IMR-90 (cell line): Measurements from ENCODE around the gene F2RL3.

ENCODE experiments used
- CHD1 ChIP-seq: IDR thresholded peaks from 2 replicates; pipeline ENCODE4 v1.6.1; 2012; ENCODE audit warnings: low read depth, low read length, improper control_type of control experiment
- MAFK ChIP-seq: IDR thresholded peaks from 2 replicates; pipeline ENCODE4 v1.6.1; 2012; ENCODE audit warnings: low read depth, low read length, improper control_type of control experiment
- MAZ ChIP-seq: IDR thresholded peaks from 2 replicates; pipeline ENCODE4 v1.6.1; 2012; ENCODE audit warnings: low read depth, mild to moderate bottlenecking, low read length, improper control_type of control experiment, moderate library complexity, borderline replicate concordance
- NFE2L2 ChIP-seq: fragments of 150-350 bp; IDR thresholded peaks from 2 replicates; pipeline ENCODE4 v1.6.1; 2016; ENCODE audit warnings: low read depth, mild to moderate bottlenecking, low read length
- POLR2A ChIP-seq: IDR thresholded peaks from 2 replicates; pipeline ENCODE4 v1.6.1; 2012; ENCODE audit warnings: mild to moderate bottlenecking, low read depth, low read length
- SMC3 ChIP-seq: fragments of 150-350 bp; IDR thresholded peaks from 2 replicates; pipeline ENCODE4 v1.6.1; 2016; ENCODE audit warnings: low read depth, mild to moderate bottlenecking, antibody characterized with exemption, low read length, moderate library complexity
- TF ChIP-seq, protein P1 (sequence below): conservative IDR thresholded peaks from 2 replicates; pipeline ENCODE4 v1.5.1; 2012; ENCODE audit warnings: mild to moderate bottlenecking, low read depth, low read length, improper control_type of control experiment
- TF ChIP-seq, protein P2 (sequence below): fragments of 150-350 bp; IDR thresholded peaks from 2 replicates; pipeline ENCODE4 v1.6.1; 2017; ENCODE audit warnings: mild to moderate bottlenecking, antibody characterized with exemption, low read length, low read depth

DNA sequence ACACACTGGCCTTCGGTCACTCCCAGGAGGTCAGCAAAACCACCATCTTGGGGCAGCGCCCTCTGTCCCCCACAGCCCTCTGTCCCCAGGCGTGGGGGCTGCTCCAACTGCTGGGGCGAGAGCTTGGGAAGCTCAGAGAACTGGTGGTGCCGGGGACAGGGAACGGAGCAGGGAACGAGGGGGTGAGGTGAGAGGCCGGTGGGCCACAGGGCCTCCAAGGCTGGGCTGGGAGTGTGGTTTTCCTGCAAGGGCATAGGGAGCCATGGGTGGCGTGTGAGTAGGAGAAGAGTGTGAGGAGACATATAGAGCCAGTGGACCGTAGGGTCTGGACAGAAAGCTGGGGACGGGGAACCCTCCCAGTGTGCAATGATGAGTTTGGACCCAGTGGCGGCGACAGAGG, 34.1 kb downstream of the F2RL3 start:
- TF ChIP-seq, protein P1, sequence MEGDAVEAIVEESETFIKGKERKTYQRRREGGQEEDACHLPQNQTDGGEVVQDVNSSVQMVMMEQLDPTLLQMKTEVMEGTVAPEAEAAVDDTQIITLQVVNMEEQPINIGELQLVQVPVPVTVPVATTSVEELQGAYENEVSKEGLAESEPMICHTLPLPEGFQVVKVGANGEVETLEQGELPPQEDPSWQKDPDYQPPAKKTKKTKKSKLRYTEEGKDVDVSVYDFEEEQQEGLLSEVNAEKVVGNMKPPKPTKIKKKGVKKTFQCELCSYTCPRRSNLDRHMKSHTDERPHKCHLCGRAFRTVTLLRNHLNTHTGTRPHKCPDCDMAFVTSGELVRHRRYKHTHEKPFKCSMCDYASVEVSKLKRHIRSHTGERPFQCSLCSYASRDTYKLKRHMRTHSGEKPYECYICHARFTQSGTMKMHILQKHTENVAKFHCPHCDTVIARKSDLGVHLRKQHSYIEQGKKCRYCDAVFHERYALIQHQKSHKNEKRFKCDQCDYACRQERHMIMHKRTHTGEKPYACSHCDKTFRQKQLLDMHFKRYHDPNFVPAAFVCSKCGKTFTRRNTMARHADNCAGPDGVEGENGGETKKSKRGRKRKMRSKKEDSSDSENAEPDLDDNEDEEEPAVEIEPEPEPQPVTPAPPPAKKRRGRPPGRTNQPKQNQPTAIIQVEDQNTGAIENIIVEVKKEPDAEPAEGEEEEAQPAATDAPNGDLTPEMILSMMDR: no peak
- TF ChIP-seq POLR2A (no peak), MAZ (no peak), CHD1 (no peak), NFE2L2 (no peak), SMC3 (no peak), MAFK (no peak)
- TF ChIP-seq, protein P2, sequence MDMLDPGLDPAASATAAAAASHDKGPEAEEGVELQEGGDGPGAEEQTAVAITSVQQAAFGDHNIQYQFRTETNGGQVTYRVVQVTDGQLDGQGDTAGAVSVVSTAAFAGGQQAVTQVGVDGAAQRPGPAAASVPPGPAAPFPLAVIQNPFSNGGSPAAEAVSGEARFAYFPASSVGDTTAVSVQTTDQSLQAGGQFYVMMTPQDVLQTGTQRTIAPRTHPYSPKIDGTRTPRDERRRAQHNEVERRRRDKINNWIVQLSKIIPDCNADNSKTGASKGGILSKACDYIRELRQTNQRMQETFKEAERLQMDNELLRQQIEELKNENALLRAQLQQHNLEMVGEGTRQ: no peak
